Adrenal gland (tissue), 12 donors: ENCODE data around the gene COL20A1. TPM values are rescaled to one million over a fixed set of nuclear protein-coding genes. Genes with fewer than 3 reads are reported as not detected.
A peak's percentile ranks its signal among the peaks of the same experiment; 100 is the strongest.

Source experiments
- DNase-seq, 7 donors: peaks; one replicate each; pipeline ENCODE4 v3.0.0-alpha.2; 2019 to 2020
- H3K27ac ChIP-seq, 5 donors: fragments of 200-600 bp; sonication (generic) in 4 of 5; 1 replicate in 3 of 5; 2 replicates in 2 of 5; pipeline versions ENCODE4 v1.5.1 to v1.8.0; 2016 to 2020; ENCODE audit warnings: mild to moderate bottlenecking in 1 of 5
- H3K27me3 ChIP-seq: fragments of 200-600 bp; 2 replicates; pipeline ENCODE4 v1.8.0; 2021
- H3K36me3 ChIP-seq, 2 donors: fragments of 200-600 bp; replicated peaks in 1 of 2; 1 replicate in 1 of 2; 2 replicates in 1 of 2; pipeline versions ENCODE4 v1.5.1 to v1.8.0; 2018 to 2022
- H3K4me1 ChIP-seq, 2 donors: fragments of 200-600 bp; replicated peaks in 1 of 2; 1 replicate in 1 of 2; 2 replicates in 1 of 2; pipeline versions ENCODE4 v1.5.1 to v1.8.0; 2018 to 2021
- H3K4me3 ChIP-seq, 4 donors: fragments of 200-600 bp; sonication (generic) in 3 of 4; one replicate each; pipeline ENCODE4 v1.5.1; 2016 to 2018
- H3K9me3 ChIP-seq, 3 donors: fragments of 200-600 bp; sonication (generic) in 1 of 3; replicated peaks in 1 of 3; 1 replicate in 2 of 3; 2 replicates in 1 of 3; pipeline versions ENCODE4 v1.5.1 to v1.8.0; 2016 to 2021
- POLR2A ChIP-seq, 2 donors: fragments of 450-650 bp; IDR thresholded peaks; one replicate each; pipeline ENCODE4 v1.6.1; 2017; ENCODE audit warnings: antibody characterized with exemption in 2 of 2, mild to moderate bottlenecking in 2 of 2, moderate library complexity in 1 of 2
- WGBS, 4 donors: extraction: QIAGEN DNeasy Blood & Tissue Kit in 2 of 4; methylation state at CpG; one replicate each; pipeline versions ENCODE4 v1.1.5 to v1.1.7; 2013 to 2017; 5-methylcytosine and 5-hydroxymethylcytosine counted together
- intact Hi-C, 2 donors: fragments of 100-400 bp; cut with DNase I; formaldehyde crosslinking; loops; one replicate each; pipeline versions ENCODE4 v1.14.1 to v1.15.0; 2022 to 2023
- polyA plus RNA-seq, 3 donors: library from polyadenylated mRNA; stranded (reverse); fragments of 200-250 nt in 2 of 3; fragments of 350-450 nt in 1 of 3; fragmentation: Illumina TruSeq in 1 of 3; extraction: RNeasy Lipid Tissue Mini Kit (QIAGEN cat#74804) in 1 of 3; gene quantifications; one replicate each; pipeline ENCODE4 v1.2.3, GENCODE V29; 2013 to 2014
- total RNA-seq, 9 donors: library from RNA; depleted of rRNA in 4 of 9; stranded (reverse); fragments of >200 nt in 4 of 9; fragments of 120-200 nt in 1 of 9; fragmentation: NEBNext Ultra II Directional in 1 of 9; extraction: Animal tissue kit (Norgen Biotek cat#: 25700) in 1 of 9; gene quantifications; one replicate each; pipeline versions ENCODE4 v1.1.0 to v1.2.4, GENCODE V29; 2013 to 2023
- TF ChIP-seq, protein P1 (sequence below), 6 experiments: fragments of 450-650 bp in 4 of 6; fragments of 200-600 bp in 2 of 6; sonication (generic) in 1 of 6; IDR thresholded peaks; 1 replicate in 5 of 6; 2 replicates in 1 of 6; pipeline versions ENCODE4 v1.5.1 to v1.8.0; 2016 to 2021; ENCODE audit warnings: antibody characterized with exemption in 6 of 6, mild to moderate bottlenecking in 2 of 6, moderate library complexity in 1 of 6
- donor health status: healthy with polysubstance abuse.
- donor health status: Bipolar disorder and iron deficiency.
- donor health status: DM: yes; HTN: yes; CAD: no.
- donor health status: DM: no; HTN: no; CAD: no.
- donor health status: DM: no; HTN: no; CAD: no.
- donor health status: DM: yes; HTN: yes; CAD: no.

The COL20A1 gene
- total and polyA plus RNA-seq, 12 donors, result 0.09 to 0.97 (median 0.26) TPM; not detected in 6

GRCh38 chr20:63365601-63366389 is 72.8 kb downstream of the COL20A1 start:
- Histone ChIP-seq H3K4me3 (no peak overlapping the region), H3K36me3 (no peaks in the 10 kb centered on the region), H3K27ac (no peak overlapping the region), H3K27me3 (peaks cover 26% of the 10 kb centered on the region), H3K9me3 (no peaks in the 10 kb centered on the region), H3K4me1 (no peaks in the 10 kb centered on the region)
- TF ChIP-seq, protein P1, sequence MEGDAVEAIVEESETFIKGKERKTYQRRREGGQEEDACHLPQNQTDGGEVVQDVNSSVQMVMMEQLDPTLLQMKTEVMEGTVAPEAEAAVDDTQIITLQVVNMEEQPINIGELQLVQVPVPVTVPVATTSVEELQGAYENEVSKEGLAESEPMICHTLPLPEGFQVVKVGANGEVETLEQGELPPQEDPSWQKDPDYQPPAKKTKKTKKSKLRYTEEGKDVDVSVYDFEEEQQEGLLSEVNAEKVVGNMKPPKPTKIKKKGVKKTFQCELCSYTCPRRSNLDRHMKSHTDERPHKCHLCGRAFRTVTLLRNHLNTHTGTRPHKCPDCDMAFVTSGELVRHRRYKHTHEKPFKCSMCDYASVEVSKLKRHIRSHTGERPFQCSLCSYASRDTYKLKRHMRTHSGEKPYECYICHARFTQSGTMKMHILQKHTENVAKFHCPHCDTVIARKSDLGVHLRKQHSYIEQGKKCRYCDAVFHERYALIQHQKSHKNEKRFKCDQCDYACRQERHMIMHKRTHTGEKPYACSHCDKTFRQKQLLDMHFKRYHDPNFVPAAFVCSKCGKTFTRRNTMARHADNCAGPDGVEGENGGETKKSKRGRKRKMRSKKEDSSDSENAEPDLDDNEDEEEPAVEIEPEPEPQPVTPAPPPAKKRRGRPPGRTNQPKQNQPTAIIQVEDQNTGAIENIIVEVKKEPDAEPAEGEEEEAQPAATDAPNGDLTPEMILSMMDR (IDR thresholded peaks at IDR 0.05), result no peak
- TF ChIP-seq POLR2A (IDR thresholded peaks at IDR 0.05), result no peak
- intact Hi-C loops, result no loop called here
- 74 to 93% (median 88%) methylated on average over 5 to 22 of the region's 22 CpGs for WGBS, 4 donors
- DNase-seq, result no peak

GRCh38 chr20:63366390-63367365 is 73.7 kb downstream of the COL20A1 start:
- intact Hi-C loops, result no loop called here
- H3K4me1 ChIP-seq, result no peaks in the 10 kb centered on the region
- no peaks in the 10 kb centered on the region for H3K36me3 ChIP-seq
- no peaks in the 10 kb centered on the region for H3K9me3 ChIP-seq
- DNase-seq, result no peak
- no peak overlapping the region for H3K4me3 ChIP-seq
- TF ChIP-seq, protein P1 (IDR thresholded peaks at IDR 0.05), result no peak
- TF ChIP-seq POLR2A (IDR thresholded peaks at IDR 0.05), result no peak
- 71 to 87% (median 73%) methylated on average over 16 to 30 of the region's 30 CpGs for WGBS, 4 donors
- peaks cover 24% of the 10 kb centered on the region for H3K27me3 ChIP-seq
- no peak overlapping the region for H3K27ac ChIP-seq

GRCh38 chr20:63367446-63368055 is 74.6 kb downstream of the COL20A1 start:
- 48 to 53% (median 50%) methylated on average over 9 to 24 of the region's 24 CpGs for WGBS, 4 donors
- peaks cover 19% of the 10 kb centered on the region for H3K27me3 ChIP-seq
- no peaks in the 10 kb centered on the region for H3K36me3 ChIP-seq
- H3K27ac ChIP-seq, result no peak overlapping the region
- peak in 1 of 7 donors; percentile 36 for DNase-seq
- H3K9me3 ChIP-seq, result no peaks in the 10 kb centered on the region
- intact Hi-C loops, result no loop called here
- no peak overlapping the region for H3K4me3 ChIP-seq
- H3K4me1 ChIP-seq, result no peaks in the 10 kb centered on the region
- no peak for TF ChIP-seq POLR2A (IDR thresholded peaks at IDR 0.05)
- TF ChIP-seq, protein P1 (IDR thresholded peaks at IDR 0.05), result no peak

DNA sequence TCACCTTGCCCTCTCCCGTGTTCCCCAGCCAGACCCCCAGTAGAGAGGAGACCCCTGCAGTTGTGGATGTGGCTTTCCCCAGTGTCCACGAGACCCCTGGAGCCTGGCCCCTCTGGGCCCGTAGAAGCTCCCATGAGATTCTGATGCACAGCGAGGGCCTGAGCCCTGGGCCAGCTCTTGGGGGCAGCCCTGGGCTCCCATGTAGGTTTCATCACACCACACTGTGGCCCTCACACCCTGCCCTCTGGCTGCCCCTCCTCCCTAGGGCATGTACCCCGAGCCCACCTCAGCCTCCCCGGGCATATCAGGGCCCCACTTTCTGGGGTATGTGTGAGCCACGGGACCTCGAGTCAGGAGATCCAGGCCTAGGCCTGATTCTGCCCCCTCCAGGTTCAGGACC is 75.2 kb downstream of the COL20A1 start:
- intact Hi-C loops, result no loop called here
- 81 to 97% (median 85%) methylated on average over 5 to 8 of the region's 8 CpGs for WGBS, 4 donors

More for the DNA sequence above, 75.2 kb downstream of the COL20A1 start:
- H3K9me3 ChIP-seq, result no peaks in the 10 kb centered on the region
- H3K27ac ChIP-seq, result no peak overlapping the region
- peaks cover 16% of the 10 kb centered on the region for H3K27me3 ChIP-seq
- no peaks in the 10 kb centered on the region for H3K36me3 ChIP-seq
- TF ChIP-seq POLR2A (IDR thresholded peaks at IDR 0.05), result no peak
- TF ChIP-seq, protein P1 (IDR thresholded peaks at IDR 0.05), result no peak
- no peak for DNase-seq
- no peak overlapping the region for H3K4me3 ChIP-seq
- H3K4me1 ChIP-seq, result no peaks in the 10 kb centered on the region
